G401 (cell line): ENCODE results near the gene ADGRG3. TPM values are rescaled to one million over a fixed set of nuclear protein-coding genes. Genes with fewer than 3 reads are reported as not detected.
"Not testable (repeated sequence)": the region's sequence is repeated elsewhere in the genome, so short reads cannot be mapped to it uniquely, and the experiment has no call there.

Experiments
- DNase-seq: peaks from one replicate; pipeline ENCODE4 v3.0.0-alpha.2; 2015; ENCODE audit warnings: low spot score
- in situ Hi-C: cut with HindIII; loops from 2 replicates; pipeline ENCODE4 v1.10.0; 2016; ENCODE audit warnings: low sequenced_read_pairs, mixed read lengths
- total RNA-seq: library from RNA; depleted of rRNA; stranded (reverse); fragments of >200 nt; shearing (Covaris generic); gene quantifications from 2 replicates; pipeline ENCODE4 v1.2.3, GENCODE V29; 2014

ADGRG3 gene
- total RNA-seq, 1 experiment from 2014 or later, result not detected

GRCh38 chr16:57704011-57704904 is 36.2 kb downstream of the ADGRG3 start:
- no peak for DNase-seq
- in situ Hi-C loops, result no loop called here

- no peak for DNase-seq
- in situ Hi-C loops, result no loop called here
These were observed 37.1 kb downstream of the ADGRG3 start for GRCh38 chr16:57704905-57705852.

GRCh38 chr16:57706717-57707116 is 38.6 kb downstream of the ADGRG3 start:
- in situ Hi-C loops, result no loop called here
- DNase-seq, result no peak

- no peak for DNase-seq
- in situ Hi-C loops, result no loop called here
These were observed 39.2 kb downstream of the ADGRG3 start for GRCh38 chr16:57707331-57707730.

- in situ Hi-C loops, result no loop called here
- no peak for DNase-seq
These were observed 40.1 kb downstream of the ADGRG3 start for GRCh38 chr16:57708168-57708567.

- no peak for DNase-seq
These were observed 41.6 kb downstream of the ADGRG3 start for GRCh38 chr16:57709663-57710062.

GRCh38 chr16:57711346-57711745 is 43.2 kb downstream of the ADGRG3 start:
- DNase-seq, result peak; percentile 50
- in situ Hi-C loops, result no loop called here

More at GRCh38 chr16:57709663-57710062, 41.6 kb downstream of the ADGRG3 start:
- in situ Hi-C loops, result no loop called here

- DNase-seq, result no peak
- in situ Hi-C loops, result no loop called here
These were observed 43.9 kb downstream of the ADGRG3 start for GRCh38 chr16:57711993-57712392.

GRCh38 chr16:57712569-57712968 is 44.5 kb downstream of the ADGRG3 start:
- in situ Hi-C loops, DNase-seq: not testable (repeated sequence)

GRCh38 chr16:57713596-57713995 is 45.5 kb downstream of the ADGRG3 start:
- in situ Hi-C loops, result no loop called here
- no peak for DNase-seq

- DNase-seq, result no peak
- in situ Hi-C loops, result no loop called here
These were observed 45.9 kb downstream of the ADGRG3 start for GRCh38 chr16:57714047-57714446.

GRCh38 chr16:57720142-57720575 is 52.1 kb downstream of the ADGRG3 start:
- in situ Hi-C loops, result no loop called here
- DNase-seq, result peak; percentile 12

GRCh38 chr16:57721356-57722209 is 53.5 kb downstream of the ADGRG3 start:
- DNase-seq, result no peak
- in situ Hi-C loops, result no loop called here

GRCh38 chr16:57722210-57722499 is 54.0 kb downstream of the ADGRG3 start:
- in situ Hi-C loops, result no loop called here
- no peak for DNase-seq

GRCh38 chr16:57722651-57723050 is 54.5 kb downstream of the ADGRG3 start:
- in situ Hi-C loops, result no loop called here
- DNase-seq, result no peak

GRCh38 chr16:57723170-57723569 is 55.1 kb downstream of the ADGRG3 start:
- in situ Hi-C loops, result no loop called here
- DNase-seq, result no peak

GRCh38 chr16:57724531-57724930 is 56.4 kb downstream of the ADGRG3 start:
- DNase-seq, result no peak
- in situ Hi-C loops, result no loop called here

GRCh38 chr16:57725151-57725550 is 57.0 kb downstream of the ADGRG3 start:
- in situ Hi-C loops, result no loop called here

GRCh38 chr16:57725554-57725953 is 57.4 kb downstream of the ADGRG3 start:
- no peak for DNase-seq
- in situ Hi-C loops, result no loop called here

More at GRCh38 chr16:57725151-57725550, 57.0 kb downstream of the ADGRG3 start:
- no peak for DNase-seq
